Stimulated activated CD4-positive, alpha-beta T cell treated with anti-CD3 and anti-CD28 coated beads, Interleukin-12 subunit alpha, Interleukin-12 subunit beta, amount 100 ng/mL, for 24 hours (primary cell): ENCODE data around the gene SLC13A1.
"Not testable (repeated sequence)": the region's sequence is repeated elsewhere in the genome, so short reads cannot be mapped to it uniquely, and the experiment has no call there.

Source experiments
- DNase-seq, 2 experiments: peaks; one replicate each; pipeline ENCODE4 v3.0.0-alpha.2; 2020; ENCODE audit warnings: low read depth in 2 of 2

SLC13A1 gene

DNA sequence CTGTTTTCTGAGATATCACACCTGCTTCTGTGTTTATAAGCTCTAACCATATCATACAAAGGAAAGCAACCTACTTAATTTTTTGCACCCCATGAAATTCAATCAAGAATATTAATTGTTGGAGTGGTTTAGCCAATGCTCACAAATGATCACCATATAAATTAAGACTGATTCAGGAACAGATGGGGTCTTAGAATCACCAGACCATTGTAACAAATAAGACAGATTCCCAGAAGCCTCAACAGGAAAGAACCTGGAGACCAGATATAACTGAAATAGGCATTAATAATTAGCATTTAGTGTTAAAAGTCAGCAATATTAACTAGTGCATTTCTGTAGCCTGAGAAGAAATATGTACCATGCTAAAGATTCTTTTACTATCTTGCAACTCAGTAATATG lies 73.6 kb downstream of the SLC13A1 start:
- DNase-seq = no peak

DNA sequence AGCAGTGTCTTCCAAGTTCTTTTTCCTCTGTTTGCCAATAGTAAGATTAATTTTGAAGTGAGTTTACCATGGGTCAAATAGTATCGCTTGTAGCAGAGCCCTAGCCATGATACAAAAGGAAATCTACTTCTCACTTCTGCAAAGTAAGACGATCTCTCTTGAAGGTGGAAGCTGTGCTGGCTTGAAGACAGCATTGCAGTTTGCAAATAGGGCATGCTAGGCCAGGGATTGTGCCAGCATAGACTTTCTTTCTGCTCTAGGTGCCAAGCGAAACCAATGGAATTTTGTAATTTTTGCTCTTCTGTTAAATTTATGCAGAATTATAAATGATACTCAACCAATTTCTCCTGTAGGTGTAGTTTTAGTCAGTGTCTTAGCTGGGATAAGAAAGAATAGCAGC lies 74.5 kb downstream of the SLC13A1 start:
- DNase-seq = no peak

DNA sequence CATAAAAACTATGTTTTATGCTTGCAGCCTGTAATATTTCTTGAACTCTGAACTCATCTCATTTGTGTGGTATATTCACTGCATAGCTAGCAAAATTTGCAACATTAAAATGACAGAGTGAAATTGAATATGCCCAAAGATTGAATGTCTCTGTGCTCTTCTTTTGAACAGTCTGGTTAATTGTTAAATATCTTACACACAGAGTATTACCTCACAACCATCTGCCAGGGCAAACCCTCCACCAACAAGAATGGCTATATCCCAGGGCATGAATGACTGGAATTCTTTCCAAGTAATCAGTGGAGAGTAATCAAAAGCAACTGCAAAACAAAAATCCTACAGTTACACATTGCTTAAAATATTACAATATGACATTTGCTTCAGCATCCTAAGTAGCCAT lies 76.9 kb downstream of the SLC13A1 start:
- no peak for DNase-seq

DNA sequence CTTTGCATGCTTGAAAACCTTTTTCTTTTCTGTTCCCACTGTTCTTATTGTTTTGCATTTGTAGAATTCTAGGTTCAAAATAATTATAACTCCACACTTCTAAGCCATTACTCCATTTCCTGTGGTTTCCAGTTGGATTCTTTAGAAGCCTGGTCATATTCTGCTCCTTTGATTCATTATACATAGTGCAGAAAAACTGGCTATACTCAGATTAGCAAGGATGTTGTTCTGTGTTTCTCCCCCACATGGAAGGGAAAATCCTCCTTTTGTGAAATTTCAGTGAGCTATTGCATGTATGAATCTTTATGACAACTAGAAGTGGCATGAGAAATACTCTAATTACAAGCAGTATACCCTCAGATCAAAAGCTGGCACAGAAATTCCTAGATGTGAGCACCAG lies 79.5 kb downstream of the SLC13A1 start:
- no peak for DNase-seq

DNA sequence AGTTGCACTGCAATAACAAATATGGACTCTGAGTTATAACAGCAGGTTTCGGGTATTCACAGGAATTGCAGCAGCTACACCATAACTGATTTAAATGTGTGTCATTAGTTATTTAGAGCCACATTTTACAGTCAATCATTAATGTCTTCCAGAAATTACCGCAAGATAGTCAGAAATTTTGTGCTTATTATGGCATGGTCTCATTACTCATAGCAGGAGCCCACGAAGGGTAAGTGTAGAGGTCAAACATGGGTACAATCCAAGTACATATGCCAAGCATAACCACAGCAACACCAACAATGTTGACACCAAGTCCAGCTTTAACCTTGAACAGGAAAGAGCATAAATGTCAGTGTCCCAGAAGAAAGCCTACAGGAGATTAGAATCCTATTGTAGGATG lies 84.4 kb downstream of the SLC13A1 start:
- DNase-seq = no peak

DNA sequence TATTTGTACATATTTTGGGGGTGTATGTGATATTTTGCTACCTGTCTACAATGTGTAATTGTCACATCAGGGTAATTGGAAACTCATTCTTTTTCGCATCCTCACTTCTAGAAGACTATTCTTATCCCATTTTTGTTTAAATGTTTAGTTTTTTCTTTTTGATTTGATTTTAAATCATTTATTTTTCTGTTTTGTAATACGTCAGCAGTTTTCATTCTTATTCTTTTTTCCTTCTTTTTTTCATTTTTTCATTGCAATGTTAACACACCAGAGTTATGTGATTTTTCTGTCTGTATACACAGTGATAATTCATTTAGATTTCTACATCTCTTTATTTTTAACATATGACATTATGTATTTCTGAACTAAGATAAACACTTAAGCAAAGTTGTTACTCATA lies 85.5 kb downstream of the SLC13A1 start:
- DNase-seq = no peak

DNA sequence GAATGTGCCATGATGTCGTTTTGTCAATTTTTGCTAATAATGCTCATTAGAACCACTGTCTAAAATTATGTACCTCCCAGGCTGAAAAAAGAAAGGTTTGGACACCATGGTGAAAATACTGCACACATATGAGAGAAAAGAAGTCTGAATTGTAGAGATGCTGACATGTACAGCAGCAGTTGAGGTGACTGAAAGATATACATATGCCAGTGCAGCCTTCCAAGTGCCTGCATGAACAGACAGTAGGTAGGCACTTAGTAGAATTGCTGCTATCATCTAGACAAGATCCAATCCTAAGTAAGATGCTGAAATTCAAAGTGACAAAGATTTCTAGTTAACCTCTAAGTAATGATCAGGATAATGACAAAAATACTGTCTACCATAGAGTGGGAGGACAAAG lies 86.9 kb downstream of the SLC13A1 start:
- no peak for DNase-seq

DNA sequence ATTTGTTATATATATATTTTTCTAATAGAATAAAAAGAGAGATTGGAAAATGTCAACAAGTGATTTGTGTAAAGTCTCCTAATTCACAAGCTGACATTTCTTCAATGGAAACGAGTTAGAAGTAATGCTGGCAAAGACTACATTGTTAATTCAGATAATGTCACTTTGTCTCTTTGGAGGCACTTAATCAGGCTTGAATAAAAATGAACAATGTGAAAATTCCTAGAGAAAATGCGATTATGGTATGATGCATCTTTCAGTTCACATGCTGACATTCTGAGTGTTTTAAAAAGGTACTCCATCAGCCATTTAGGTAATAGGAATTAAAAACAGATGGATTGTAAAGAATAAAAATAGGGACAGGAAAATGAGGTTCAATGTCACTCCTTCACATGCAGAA lies 100.1 kb downstream of the SLC13A1 start:
- DNase-seq = no peak

DNA sequence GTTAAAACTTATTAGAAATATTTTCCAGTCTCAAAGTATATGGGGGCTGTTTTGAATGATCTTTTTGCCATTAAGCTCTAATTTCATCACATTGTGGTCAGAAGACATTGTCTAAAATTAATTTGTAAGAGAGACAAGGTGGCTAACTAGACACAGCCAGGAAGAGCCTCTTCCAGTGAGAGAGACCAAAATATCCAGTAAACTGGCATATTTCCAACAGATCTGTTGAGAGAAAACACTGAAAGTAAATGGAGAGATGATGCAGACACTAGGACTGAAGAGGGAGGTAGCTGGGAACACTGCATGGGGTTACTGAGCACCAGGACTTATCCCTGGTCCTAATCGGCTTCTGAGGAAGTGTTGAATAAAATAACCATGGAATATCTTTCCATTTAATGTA lies 102.8 kb downstream of the SLC13A1 start:
- DNase-seq = no peak

DNA sequence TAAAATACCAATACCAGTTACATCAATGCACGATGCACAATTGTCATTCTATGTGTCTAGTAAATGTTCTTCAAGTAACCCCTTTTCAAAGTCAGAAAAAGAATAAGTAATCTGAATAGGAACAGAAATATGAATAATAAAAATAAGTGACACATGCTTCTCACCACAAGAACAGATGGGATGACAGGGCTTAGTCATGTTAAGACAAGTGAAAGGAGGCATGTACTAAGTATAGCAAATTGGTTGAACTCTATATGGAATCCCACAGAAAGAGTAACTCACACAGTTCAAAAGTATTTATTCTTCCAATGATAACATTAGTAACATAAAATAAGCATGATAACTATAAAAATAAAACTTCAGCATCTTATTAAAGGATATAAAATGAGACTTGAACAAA lies 103.3 kb downstream of the SLC13A1 start:
- DNase-seq = no peak

DNA sequence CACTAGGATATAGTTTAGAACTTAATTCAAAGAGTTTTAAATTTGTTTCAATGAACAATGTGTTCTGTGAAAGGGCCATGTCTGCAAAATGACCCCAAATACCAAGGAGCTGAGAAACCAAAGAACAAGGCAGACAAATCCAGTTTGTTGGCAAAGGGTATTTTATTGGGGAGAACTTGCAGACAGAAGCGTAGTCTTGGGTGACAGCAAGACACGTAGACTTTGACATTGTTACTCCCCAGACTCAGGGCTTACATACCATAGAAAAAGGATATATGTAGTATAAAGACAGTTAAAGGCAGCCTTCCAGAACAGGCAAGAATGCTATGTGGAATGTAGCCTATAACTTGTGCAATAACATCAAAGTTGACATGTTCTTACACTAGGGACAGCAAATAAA lies 109.3 kb downstream of the SLC13A1 start:
- no peak for DNase-seq

DNA sequence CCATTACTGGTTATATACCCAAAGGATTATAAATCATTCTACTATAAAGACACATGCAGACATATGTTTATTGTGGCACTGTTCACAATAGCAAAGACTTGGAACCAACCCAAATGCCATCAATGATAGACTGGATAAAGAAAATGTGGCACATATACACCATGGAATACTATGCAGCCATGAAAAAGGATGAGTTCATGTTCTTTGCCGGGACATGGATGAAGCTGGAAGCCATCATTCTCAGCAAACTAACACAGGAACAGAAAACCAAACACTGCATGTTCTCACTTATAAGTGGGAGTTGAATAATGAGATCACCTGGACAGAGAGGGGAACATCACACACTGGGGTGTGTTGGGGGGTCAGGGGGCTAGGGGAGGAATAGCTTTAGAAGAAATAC lies 112.9 kb downstream of the SLC13A1 start:
- DNase-seq = not testable (repeated sequence)

DNA sequence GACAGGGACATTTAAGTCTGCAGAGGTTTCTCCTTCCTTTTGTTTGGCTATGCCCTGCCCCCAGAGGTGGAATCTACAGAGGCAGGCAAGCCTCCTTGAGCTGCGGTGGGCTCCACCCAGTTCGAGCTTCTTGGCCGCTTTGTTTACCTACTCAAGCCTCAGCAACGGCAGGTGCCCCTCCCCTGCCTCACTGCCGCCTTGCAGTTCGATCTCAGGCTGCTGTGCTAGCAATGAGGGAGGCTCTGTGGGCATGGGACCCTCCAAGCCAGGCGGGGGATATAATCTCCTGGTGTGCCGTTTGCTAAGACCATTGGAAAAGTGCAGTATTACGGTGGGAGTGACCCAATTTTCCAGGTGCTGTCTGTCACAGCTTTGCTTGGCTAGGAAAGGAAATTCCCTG lies 114.9 kb downstream of the SLC13A1 start:
- DNase-seq = not testable (repeated sequence)

DNA sequence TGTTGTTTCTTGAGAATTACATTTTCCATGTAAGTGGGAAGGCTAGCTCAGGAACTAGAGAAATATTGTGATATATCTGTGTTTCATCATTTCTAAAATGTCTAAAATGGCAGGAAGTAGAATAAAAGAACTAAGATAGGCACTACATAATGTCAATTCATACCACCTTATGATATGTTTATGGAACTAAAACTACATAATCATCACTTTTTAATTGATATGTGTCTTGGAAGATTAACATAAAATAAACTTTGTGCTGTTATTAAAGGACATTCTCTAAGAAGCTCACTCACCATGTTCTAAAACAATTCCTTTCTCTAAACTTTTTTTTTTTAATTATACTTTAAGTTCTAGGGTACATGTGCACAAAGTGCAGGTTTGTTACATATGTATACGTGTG lies 120.7 kb downstream of the SLC13A1 start:
- DNase-seq = no peak

DNA sequence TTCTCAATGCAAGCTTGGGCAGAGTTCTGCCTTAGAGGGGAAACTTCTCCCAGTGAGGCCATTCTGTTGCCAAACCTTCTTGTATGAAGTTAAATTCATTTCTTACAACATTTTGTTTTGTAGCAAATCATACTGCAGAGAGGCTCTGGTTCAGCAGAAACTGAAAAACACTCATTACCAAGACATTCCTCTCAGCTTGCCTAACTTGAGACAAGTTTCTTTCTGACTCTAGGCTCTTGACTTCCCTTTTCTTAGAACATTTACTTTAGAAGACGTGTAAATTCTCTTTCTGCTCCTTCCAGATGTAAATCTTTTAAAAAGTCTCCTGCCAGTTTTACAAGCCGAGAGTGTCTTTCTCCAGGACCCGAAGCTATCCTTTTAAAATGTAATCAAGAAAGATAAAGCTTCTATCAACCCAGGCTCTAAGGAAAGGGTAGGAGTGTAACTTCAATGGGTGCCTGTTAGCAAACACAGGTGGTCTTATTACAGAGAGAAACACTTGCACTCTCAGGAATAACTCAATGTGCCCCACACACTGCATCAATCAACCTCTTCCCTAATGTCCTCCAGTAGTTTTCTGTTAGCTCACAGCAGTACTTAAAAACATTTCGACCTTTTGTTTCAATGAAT lies 123.8 kb downstream of the SLC13A1 start:
- DNase-seq = no peak

DNA sequence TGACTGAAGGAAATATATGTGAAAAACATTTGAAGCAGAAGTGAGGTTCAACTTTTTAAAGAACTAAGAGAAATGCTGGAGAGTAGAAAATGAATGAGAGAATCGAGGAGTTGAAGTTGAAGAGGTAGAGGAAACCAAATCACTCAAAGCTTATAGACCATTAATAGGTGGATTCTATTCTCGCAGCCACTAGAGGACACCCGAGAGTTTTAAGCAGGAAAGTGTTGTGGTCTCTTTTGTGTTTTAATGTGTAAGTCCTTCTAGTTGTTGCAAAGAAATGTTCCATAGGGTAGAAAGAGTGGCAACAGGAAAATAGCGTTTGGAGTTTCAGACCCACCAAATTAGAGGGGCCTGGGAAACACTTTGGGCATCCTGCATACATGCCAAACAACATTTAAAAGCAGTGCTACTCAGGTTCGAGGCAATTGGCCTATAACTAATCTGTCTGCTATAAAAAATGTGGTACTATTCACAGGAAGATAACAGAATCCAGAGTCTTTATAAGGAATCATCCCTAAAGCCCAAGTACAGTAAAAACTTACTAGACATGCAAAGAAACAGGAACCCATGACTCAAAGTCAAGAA lies 129.0 kb downstream of the SLC13A1 start:
- no peak for DNase-seq

DNA sequence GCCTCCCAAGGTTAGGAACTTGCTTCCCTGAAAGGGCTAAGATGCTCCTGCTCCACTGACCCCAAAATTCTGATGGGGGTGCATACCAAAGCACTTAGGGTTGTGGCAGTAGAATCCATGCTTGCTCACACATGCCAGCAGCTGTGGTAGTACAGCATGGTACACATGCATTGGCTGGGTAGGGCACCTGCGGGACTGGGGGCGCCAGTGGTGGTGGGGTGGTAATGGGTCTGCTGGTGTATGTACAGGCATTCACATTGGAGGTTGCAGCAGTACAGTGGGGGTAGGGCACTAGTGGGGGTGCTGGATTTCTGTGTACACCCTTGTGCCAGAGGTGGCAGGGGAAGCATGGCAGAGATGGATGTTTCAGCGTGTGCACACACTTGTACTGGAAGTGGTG lies 132.0 kb downstream of the SLC13A1 start:
- DNase-seq = no peak
